Right lobe of liver (tissue), 6 donors: ENCODE data around the gene FAM120AOS. TPM values are rescaled to one million over a fixed set of nuclear protein-coding genes. Genes with fewer than 3 reads are reported as not detected.

ENCODE experiments used
- ATAC-seq, 4 donors: fragments of 200-7000 bp; cut with Tn5 transposase; one replicate each; pipeline ENCODE4 v1.9.1; 2020; ENCODE audit warnings: mild to moderate bottlenecking in 4 of 4, moderate library complexity in 4 of 4
- DNase-seq, 3 donors: peaks; one replicate each; pipeline ENCODE4 v3.0.0-alpha.2; 2020
- H3K27ac ChIP-seq, 3 donors: fragments of 200-600 bp; one replicate each; pipeline ENCODE4 v1.8.0; 2022
- H3K27me3 ChIP-seq, 2 donors: fragments of 200-600 bp; one replicate each; pipeline ENCODE4 v1.8.0; 2022
- H3K36me3 ChIP-seq, 4 donors: fragments of 200-600 bp; sonication (generic) in 1 of 4; one replicate each; pipeline versions ENCODE4 v1.5.1 to v1.8.0; 2017 to 2022; ENCODE audit warnings: control low read depth in 1 of 4
- H3K4me1 ChIP-seq, 4 donors: fragments of 200-600 bp; sonication (generic) in 1 of 4; one replicate each; pipeline versions ENCODE4 v1.5.1 to v1.8.0; 2017 to 2022; ENCODE audit warnings: control low read depth in 1 of 4
- H3K4me3 ChIP-seq, 3 donors: fragments of 200-600 bp; one replicate each; pipeline ENCODE4 v1.8.0; 2022
- H3K9me3 ChIP-seq, 4 donors: fragments of 200-600 bp; sonication (generic) in 1 of 4; one replicate each; pipeline versions ENCODE4 v1.5.1 to v1.8.0; 2017 to 2022; ENCODE audit warnings: control low read depth in 1 of 4
- POLR2A ChIP-seq: fragments of 450-650 bp; IDR thresholded peaks from one replicate; pipeline ENCODE4 v1.6.1; 2017; ENCODE audit warnings: antibody characterized with exemption, mild to moderate bottlenecking
- WGBS: methylation state at CpG from one replicate; pipeline ENCODE4 v1.1.6; 2018; ENCODE audit warnings: low coverage, low lambda C conversion rate; ENCODE audit not compliant: insufficient coverage; ENCODE audit errors: missing lambda C conversion rate; 5-methylcytosine and 5-hydroxymethylcytosine counted together
- intact Hi-C, 2 donors: fragments of 100-400 bp; cut with DNase I; formaldehyde crosslinking; loops; one replicate each; pipeline versions ENCODE4 v1.11.2 to v1.14.1; 2022
- total RNA-seq, 6 experiments: library from RNA; depleted of rRNA in 2 of 6; stranded (reverse); fragments of >200 nt in 2 of 6; fragmentation: NEBNext Ultra II Directional in 3 of 6; extraction: Animal tissue kit (Norgen Biotek cat#: 25700) in 3 of 6; gene quantifications; one replicate each; pipeline versions ENCODE4 v1.1.0 to v1.2.4, GENCODE V29; 2016 to 2023
- TF ChIP-seq, protein P1 (sequence below), 4 donors: fragments of 200-600 bp in 3 of 4; fragments of 450-650 bp in 1 of 4; IDR thresholded peaks; one replicate each; pipeline versions ENCODE4 v1.5.1 to v1.8.0; 2016 to 2022; ENCODE audit warnings: antibody characterized with exemption in 4 of 4, mild to moderate bottlenecking in 2 of 4
- donor health status: DM: no; HTN: yes; CAD: no.
- donor health status: DM: no; HTN: no; CAD: no.
- donor health status: DM: no; HTN: no; CAD: no.
- donor health status: DM: no; HTN: yes; CAD: no.
- donor health status: DM: no; HTN: yes; CAD: no.

Gene FAM120AOS
- total RNA-seq, 6 experiments from 2014 or later: 14.4 to 20.8 (median 17.9) TPM

DNA sequence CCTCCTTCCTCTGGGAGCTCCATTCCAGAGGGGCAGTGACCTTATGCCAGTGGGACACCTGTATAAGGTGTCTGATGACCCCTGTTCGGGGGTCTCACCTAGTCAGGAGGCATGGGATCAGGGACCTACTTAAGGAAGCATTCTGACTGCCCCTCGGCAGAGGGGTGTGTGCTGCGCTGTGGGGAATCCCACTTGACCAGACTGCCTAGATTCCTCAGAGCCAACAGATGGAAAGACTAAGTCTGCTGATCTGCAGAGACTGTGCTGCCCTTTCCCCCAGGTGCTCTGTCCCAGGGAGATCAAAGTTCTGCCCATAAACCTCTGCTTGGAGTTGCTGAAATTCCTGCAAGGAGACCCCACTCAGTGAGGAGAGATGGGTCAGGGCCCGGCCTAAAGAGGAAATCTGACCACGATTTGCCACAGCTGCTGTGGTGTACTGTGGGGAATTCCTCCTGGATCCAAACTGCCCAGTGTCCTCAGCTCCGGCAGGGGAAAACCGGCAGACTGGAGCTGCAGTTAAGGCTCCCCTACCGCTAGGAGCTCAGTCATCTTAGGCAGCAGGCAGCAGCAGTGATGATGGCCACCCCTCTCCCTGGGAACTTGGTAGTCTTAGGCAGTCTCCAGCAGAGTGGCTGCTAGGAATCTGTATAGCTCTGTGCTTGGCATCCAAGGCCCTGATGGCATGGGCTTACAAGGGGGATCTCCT lies 36.7 kb downstream of the FAM120AOS start:
- ATAC-seq (no peak), DNase-seq (no peak)
- TF ChIP-seq, protein P1, sequence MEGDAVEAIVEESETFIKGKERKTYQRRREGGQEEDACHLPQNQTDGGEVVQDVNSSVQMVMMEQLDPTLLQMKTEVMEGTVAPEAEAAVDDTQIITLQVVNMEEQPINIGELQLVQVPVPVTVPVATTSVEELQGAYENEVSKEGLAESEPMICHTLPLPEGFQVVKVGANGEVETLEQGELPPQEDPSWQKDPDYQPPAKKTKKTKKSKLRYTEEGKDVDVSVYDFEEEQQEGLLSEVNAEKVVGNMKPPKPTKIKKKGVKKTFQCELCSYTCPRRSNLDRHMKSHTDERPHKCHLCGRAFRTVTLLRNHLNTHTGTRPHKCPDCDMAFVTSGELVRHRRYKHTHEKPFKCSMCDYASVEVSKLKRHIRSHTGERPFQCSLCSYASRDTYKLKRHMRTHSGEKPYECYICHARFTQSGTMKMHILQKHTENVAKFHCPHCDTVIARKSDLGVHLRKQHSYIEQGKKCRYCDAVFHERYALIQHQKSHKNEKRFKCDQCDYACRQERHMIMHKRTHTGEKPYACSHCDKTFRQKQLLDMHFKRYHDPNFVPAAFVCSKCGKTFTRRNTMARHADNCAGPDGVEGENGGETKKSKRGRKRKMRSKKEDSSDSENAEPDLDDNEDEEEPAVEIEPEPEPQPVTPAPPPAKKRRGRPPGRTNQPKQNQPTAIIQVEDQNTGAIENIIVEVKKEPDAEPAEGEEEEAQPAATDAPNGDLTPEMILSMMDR (IDR thresholded peaks at IDR 0.05): no peak
- no peak for TF ChIP-seq POLR2A
- Histone ChIP-seq H3K27ac (no peak overlapping the region), H3K9me3 (peaks cover 0 to 5% (median 0%) of the 10 kb centered on the region in 4 donors), H3K4me1 (no peaks in the 10 kb centered on the region), H3K36me3 (no peaks in the 10 kb centered on the region), H3K4me3 (no peak overlapping the region), H3K27me3 (no peaks in the 10 kb centered on the region)
- intact Hi-C loops: no loop called here
- WGBS: 86% methylated on average over 4 of the region's 8 CpGs

DNA sequence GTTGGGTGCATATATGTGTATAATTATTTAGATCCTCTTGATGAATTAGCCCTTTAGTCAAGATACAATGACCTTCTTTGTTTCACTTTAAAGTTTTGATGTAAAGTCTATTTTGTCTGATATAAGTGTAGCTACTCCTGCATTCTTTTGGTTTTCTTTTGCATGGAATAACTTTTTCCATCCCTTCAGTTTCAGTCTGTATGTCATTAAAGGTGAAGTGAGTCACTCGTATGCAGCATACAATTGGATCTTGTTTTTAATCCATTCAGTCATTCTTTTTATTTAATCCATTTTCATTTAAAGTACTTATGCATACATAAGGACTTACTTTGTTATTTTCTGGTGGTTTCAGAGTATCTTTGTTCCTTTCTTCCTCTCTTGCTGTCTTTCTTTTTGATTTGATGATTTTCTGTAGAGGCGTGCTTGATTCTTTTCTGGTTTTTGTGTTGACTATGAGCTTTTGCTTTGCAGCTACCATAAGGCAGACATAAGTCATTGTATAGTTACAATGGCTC lies 38.1 kb downstream of the FAM120AOS start:
- ATAC-seq: no peak

DNA sequence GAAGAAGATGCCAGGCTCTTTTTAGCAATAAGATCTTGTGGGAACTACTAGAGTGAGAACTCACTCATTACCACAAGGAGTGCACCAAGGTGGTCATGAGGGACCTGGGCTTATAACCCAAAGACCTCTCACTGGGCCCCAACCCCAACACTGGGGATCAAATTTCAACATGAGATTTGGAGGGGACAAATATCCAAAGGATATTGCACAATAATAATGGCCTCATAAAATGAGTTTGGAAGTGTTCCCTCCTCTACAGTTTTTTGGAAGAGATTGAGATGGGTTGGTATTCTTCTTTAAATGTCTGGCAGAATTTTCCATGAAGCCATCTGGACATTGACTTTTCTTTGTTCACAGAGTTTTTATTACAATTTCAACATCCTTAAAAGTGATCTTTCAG lies 39.9 kb downstream of the FAM120AOS start:
- TF ChIP-seq, protein P1 (IDR thresholded peaks at IDR 0.05): no peak
- no peak for TF ChIP-seq POLR2A
- no peak for ATAC-seq
- intact Hi-C loops: no loop called here
- H3K27ac ChIP-seq: no peak overlapping the region
- no peaks in the 10 kb centered on the region for H3K27me3 ChIP-seq
- DNase-seq: no peak
- no peaks in the 10 kb centered on the region for H3K9me3 ChIP-seq
- H3K36me3 ChIP-seq: no peaks in the 10 kb centered on the region
- no peak overlapping the region for H3K4me3 ChIP-seq
- no peaks in the 10 kb centered on the region for H3K4me1 ChIP-seq

More for the DNA sequence above, 38.1 kb downstream of the FAM120AOS start:
- DNase-seq: no peak
- TF ChIP-seq, protein P1 (IDR thresholded peaks at IDR 0.05): no peak
- TF ChIP-seq POLR2A: no peak
- Histone ChIP-seq H3K27me3 (no peaks in the 10 kb centered on the region), H3K4me3 (no peak overlapping the region), H3K4me1 (no peaks in the 10 kb centered on the region), H3K27ac (no peak overlapping the region), H3K9me3 (peaks cover 0 to 5% (median 0%) of the 10 kb centered on the region in 4 donors), H3K36me3 (no peaks in the 10 kb centered on the region)
- 88% methylated on average over 2 of the region's 2 CpGs for WGBS
- intact Hi-C loops: no loop called here

DNA sequence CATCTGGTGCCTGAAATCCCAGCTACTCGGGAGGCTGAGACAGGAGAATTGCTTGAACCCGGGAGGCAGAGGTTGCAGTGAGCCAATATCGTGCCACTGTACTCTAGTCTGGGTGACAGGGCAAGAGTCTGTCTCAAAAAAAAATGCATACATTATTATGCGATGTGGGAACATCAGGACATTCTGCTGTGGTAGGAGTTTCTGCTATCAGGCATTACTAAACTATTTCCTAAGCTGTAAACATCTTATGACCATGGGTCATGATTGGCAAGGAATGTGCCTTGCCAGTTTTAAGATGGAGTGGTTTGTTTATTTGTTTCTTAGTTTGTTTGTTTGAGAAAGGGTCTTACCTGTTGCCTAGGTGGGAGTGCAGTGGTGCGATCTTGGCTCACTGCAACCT lies 47.0 kb downstream of the FAM120AOS start:
- Histone ChIP-seq H3K4me3 (no peak overlapping the region), H3K36me3 (no peaks in the 10 kb centered on the region), H3K4me1 (no peaks in the 10 kb centered on the region), H3K27me3 (no peaks in the 10 kb centered on the region), H3K27ac (no peak overlapping the region), H3K9me3 (no peaks in the 10 kb centered on the region)
- no peak for ATAC-seq
- DNase-seq: no peak
- TF ChIP-seq, protein P1 (IDR thresholded peaks at IDR 0.05): no peak
- TF ChIP-seq POLR2A: no peak
- intact Hi-C loops: no loop called here
- WGBS: 84% methylated on average over 4 of the region's 5 CpGs
